Stomach smooth muscle (tissue), 2 donors: ENCODE data around the gene DHRS7C.

Source experiments
- H3K27ac ChIP-seq: one replicate; pipeline ENCODE4 v1.7.0; 2013; ENCODE audit warnings: mild to moderate bottlenecking, low read length, inconsistent platforms
- H3K27me3 ChIP-seq, 2 donors: one replicate each; pipeline ENCODE4 v1.7.0; 2013; ENCODE audit warnings: low read length in 2 of 2; ENCODE audit not compliant: insufficient read depth in 2 of 2, control insufficient read depth in 1 of 2
- H3K36me3 ChIP-seq, 2 donors: one replicate each; pipeline ENCODE4 v1.7.0; 2013; ENCODE audit warnings: low read length in 2 of 2; ENCODE audit not compliant: control insufficient read depth in 2 of 2, insufficient read depth in 2 of 2
- H3K4me1 ChIP-seq: one replicate; pipeline ENCODE4 v1.7.0; 2013; ENCODE audit warnings: low read length; ENCODE audit not compliant: control insufficient read depth, insufficient read depth
- H3K4me3 ChIP-seq, 2 donors: one replicate each; pipeline ENCODE4 v1.7.0; 2013; ENCODE audit warnings: low read length in 2 of 2
- H3K9ac ChIP-seq, 2 donors: one replicate each; pipeline ENCODE4 v1.7.0; 2013; ENCODE audit warnings: low read length in 2 of 2, mild to moderate bottlenecking in 1 of 2
- H3K9me3 ChIP-seq, 2 donors: one replicate each; pipeline ENCODE4 v1.7.0; 2013; ENCODE audit warnings: low read length in 2 of 2; ENCODE audit not compliant: control insufficient read depth in 2 of 2
- donor health status: healthy.
- donor health status: Pancreatic carcinoma.

The DHRS7C gene

GRCh38 chr17:9790889-9791876 is at the start of gene DHRS7C:
Gene DHRS7C, minus strand, starts transcription at chr17:9791592. Its CDS starts 308 bp downstream, at chr17:9791284.
- H3K9ac ChIP-seq, result no peak within 1 kb of the TSS
- H3K27me3 ChIP-seq, result no peaks in the 10 kb centered on the region
- no peak within 1 kb of the TSS for H3K4me3 ChIP-seq
- no peaks in the 10 kb centered on the region for H3K9me3 ChIP-seq
- H3K36me3 ChIP-seq, result no peaks in the 10 kb centered on the region
- peaks cover 16% of the 10 kb centered on the region for H3K4me1 ChIP-seq
- H3K27ac ChIP-seq, result no peak within 1 kb of the TSS

DNA sequence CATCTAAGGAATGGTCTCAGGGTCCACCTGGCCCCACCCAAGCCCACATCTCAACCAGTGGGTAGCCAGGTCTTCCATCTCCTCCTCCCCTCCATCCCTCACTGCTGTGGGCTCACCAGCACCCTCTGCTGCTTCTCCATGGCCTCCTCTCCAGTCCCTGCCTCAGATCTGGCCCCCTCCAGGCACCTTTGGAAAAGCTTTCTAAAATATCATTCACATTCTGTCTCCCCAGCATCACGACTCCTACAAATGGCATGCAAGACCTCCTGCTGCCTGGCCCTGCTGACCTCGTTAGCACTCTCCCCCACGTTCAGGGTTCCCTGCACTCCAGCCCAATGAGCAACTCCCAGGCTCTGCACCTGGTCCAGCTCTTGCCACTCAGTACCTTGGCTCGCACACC is 48.0 kb upstream of the DHRS7C start:
- no peaks in the 10 kb centered on the region for H3K27me3 ChIP-seq
- no peaks in the 10 kb centered on the region for H3K36me3 ChIP-seq
- H3K9me3 ChIP-seq, result no peaks in the 10 kb centered on the region
- no peak overlapping the region for H3K9ac ChIP-seq
- H3K27ac ChIP-seq, result no peak overlapping the region
- no peak overlapping the region for H3K4me3 ChIP-seq
- peaks cover 33% of the 10 kb centered on the region for H3K4me1 ChIP-seq

- Histone ChIP-seq H3K27me3 (no peaks in the 10 kb centered on the region), H3K36me3 (no peaks in the 10 kb centered on the region), H3K9ac (no peak overlapping the region), H3K4me1 (peaks cover 22% of the 10 kb centered on the region), H3K4me3 (no peak overlapping the region), H3K9me3 (no peaks in the 10 kb centered on the region), H3K27ac (no peak overlapping the region)
Measured at GRCh38 chr17:9837551-9838471, 46.4 kb upstream of the DHRS7C start.

DNA sequence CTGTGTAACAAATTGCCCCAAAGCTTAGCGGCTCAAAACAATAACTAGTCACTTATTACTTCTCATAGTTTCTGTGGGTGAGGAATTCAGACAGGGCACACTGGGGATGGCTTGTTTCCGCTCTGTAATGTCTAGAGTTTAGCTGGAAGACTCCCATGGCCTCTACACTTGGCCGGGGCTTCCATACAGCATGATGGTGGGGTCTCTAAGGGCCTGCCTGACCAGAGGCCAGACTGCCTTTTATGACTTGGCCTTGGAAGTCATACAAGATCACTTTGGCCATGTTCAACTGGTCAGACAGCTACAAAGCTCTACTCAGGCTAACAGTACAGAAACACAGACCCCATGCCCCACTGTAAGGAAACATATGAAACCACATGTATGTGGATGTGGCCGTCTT is 42.5 kb upstream of the DHRS7C start:
- H3K36me3 ChIP-seq, result no peaks in the 10 kb centered on the region
- no peak overlapping the region for H3K27ac ChIP-seq
- H3K9ac ChIP-seq, result no peak overlapping the region
- H3K9me3 ChIP-seq, result no peaks in the 10 kb centered on the region
- no peaks in the 10 kb centered on the region for H3K27me3 ChIP-seq
- H3K4me3 ChIP-seq, result no peak overlapping the region
- peaks cover 3% of the 10 kb centered on the region for H3K4me1 ChIP-seq

- no peak overlapping the region for H3K9ac ChIP-seq
- no peak overlapping the region for H3K4me3 ChIP-seq
- no peak overlapping the region for H3K27ac ChIP-seq
- peaks cover 18% of the 10 kb centered on the region for H3K4me1 ChIP-seq
- no peaks in the 10 kb centered on the region for H3K36me3 ChIP-seq
- H3K27me3 ChIP-seq, result no peaks in the 10 kb centered on the region
- no peaks in the 10 kb centered on the region for H3K9me3 ChIP-seq
Measured at GRCh38 chr17:9830711-9831110, 39.3 kb upstream of the DHRS7C start.

- H3K27ac ChIP-seq, result no peak overlapping the region
- no peak overlapping the region for H3K9ac ChIP-seq
- H3K4me3 ChIP-seq, result no peak overlapping the region
- no peaks in the 10 kb centered on the region for H3K27me3 ChIP-seq
- H3K36me3 ChIP-seq, result no peaks in the 10 kb centered on the region
- no peaks in the 10 kb centered on the region for H3K9me3 ChIP-seq
- peaks cover 21% of the 10 kb centered on the region for H3K4me1 ChIP-seq
Measured at GRCh38 chr17:9829343-9829742, 38.0 kb upstream of the DHRS7C start.

- peak overlapping the region; percentile 13 for H3K27ac ChIP-seq
- H3K4me1 ChIP-seq, result peaks cover 21% of the 10 kb centered on the region
- no peaks in the 10 kb centered on the region for H3K9me3 ChIP-seq
- H3K27me3 ChIP-seq, result no peaks in the 10 kb centered on the region
- no peaks in the 10 kb centered on the region for H3K36me3 ChIP-seq
- H3K9ac ChIP-seq, result peak overlapping the region in 1 of 2 donors; percentile 1
- peak overlapping the region; percentile 3 to 47 for H3K4me3 ChIP-seq
Measured at GRCh38 chr17:9828296-9829295, 37.2 kb upstream of the DHRS7C start.

- Histone ChIP-seq H3K27ac (no peak within 1 kb of the TSS), H3K36me3 (no peaks in the 10 kb centered on the region), H3K4me1 (peaks cover 21% of the 10 kb centered on the region), H3K9ac (no peak within 1 kb of the TSS), H3K4me3 (peak within 1 kb of the TSS; percentile 30 to 60), H3K27me3 (no peaks in the 10 kb centered on the region), H3K9me3 (no peaks in the 10 kb centered on the region)
Measured at GRCh38 chr17:9825641-9826150, 34.3 kb upstream of the DHRS7C start, which contains the start of gene GLP2R. Gene GLP2R, plus strand, starts transcription at chr17:9825924. Its CDS starts 140 bp downstream, at chr17:9826064.

DNA sequence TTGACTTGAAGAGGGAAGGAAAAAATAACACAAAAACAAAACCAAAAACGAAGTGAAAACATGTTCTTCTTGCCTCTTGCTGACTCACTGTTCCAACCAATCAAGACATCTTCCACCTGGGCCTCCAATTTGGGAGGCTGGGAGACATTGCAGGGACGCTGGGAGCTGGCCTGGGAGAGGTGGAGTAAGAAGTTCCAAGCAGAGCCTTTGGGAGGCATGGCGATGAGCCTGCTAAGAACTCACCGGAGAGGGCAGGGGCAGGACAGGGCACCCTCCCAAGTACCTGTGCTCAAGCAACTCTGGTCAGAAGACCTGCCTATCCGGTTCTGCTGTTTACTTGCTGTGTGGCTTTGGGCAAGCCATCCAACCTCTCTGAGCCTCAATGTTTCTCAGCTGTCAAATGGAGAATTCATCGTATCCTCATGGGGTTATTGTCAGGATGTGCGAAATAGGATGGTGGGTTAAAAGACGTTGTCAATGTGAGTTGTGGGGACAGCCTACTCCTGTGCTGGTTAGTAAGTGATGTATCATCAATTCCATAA is 33.5 kb upstream of the DHRS7C start:
- Histone ChIP-seq H3K4me3 (no peak overlapping the region), H3K9ac (no peak overlapping the region), H3K4me1 (peaks cover 21% of the 10 kb centered on the region), H3K9me3 (no peaks in the 10 kb centered on the region), H3K27me3 (no peaks in the 10 kb centered on the region), H3K36me3 (no peaks in the 10 kb centered on the region), H3K27ac (no peak overlapping the region)
